Measurements from ENCODE around the gene CNTLN.

CNTLN gene

GRCh38 chr9:17315341-17315740, 180.5 kb downstream of the CNTLN start:
- H3K4me3 ChIP-seq (replicated peaks; ENCODE audit: low read depth, low read length), result no peak overlapping the region
- TF ChIP-seq CTCF (IDR thresholded peaks at IDR 0.05; ENCODE audit: low read length, missing control alignments), result no peak
- no peak for DNase-seq (ENCODE audit: low read depth)

- no peak overlapping the region for H3K4me3 ChIP-seq (replicated peaks; ENCODE audit: low read depth, low read length)
- TF ChIP-seq CTCF (IDR thresholded peaks at IDR 0.05; ENCODE audit: low read length, missing control alignments), result no peak
- peak; percentile 26 for DNase-seq (ENCODE audit: low read depth)
Observed at GRCh38 chr9:17318821-17319320, 184.0 kb downstream of the CNTLN start.

GRCh38 chr9:17319864-17320263, 185.0 kb downstream of the CNTLN start:
- TF ChIP-seq CTCF (IDR thresholded peaks at IDR 0.05; ENCODE audit: low read length, missing control alignments), result no peak
- no peak for DNase-seq (ENCODE audit: low read depth)
- H3K4me3 ChIP-seq (replicated peaks; ENCODE audit: low read depth, low read length), result no peak overlapping the region

GRCh38 chr9:17322882-17323864, 188.3 kb downstream of the CNTLN start:
- no peak overlapping the region for H3K4me3 ChIP-seq (replicated peaks; ENCODE audit: low read depth, low read length)
- TF ChIP-seq CTCF (IDR thresholded peaks at IDR 0.05; ENCODE audit: low read length, missing control alignments), result no peak
- no peak for DNase-seq (ENCODE audit: low read depth)

GRCh38 chr9:17328331-17328730, 193.5 kb downstream of the CNTLN start:
- TF ChIP-seq CTCF (IDR thresholded peaks at IDR 0.05; ENCODE audit: low read length, missing control alignments), result no peak
- DNase-seq (ENCODE audit: low read depth), result no peak
- H3K4me3 ChIP-seq (replicated peaks; ENCODE audit: low read depth, low read length), result no peak overlapping the region

GRCh38 chr9:17330097-17330496, 195.3 kb downstream of the CNTLN start:
- H3K4me3 ChIP-seq (replicated peaks; ENCODE audit: low read depth, low read length), result no peak overlapping the region
- TF ChIP-seq CTCF (IDR thresholded peaks at IDR 0.05; ENCODE audit: low read length, missing control alignments), result no peak
- no peak for DNase-seq (ENCODE audit: low read depth)

Measured in fibroblast of pulmonary artery (primary cell).